GM21367 (cell line): ENCODE measurements around the gene PLEKHA6.

ENCODE experiments used
- ATAC-seq: cut with Tn5 transposase; IDR thresholded peaks from one replicate; pipeline ENCODE4 v1.9.1; 2021; ENCODE audit not compliant: unreplicated experiment

PLEKHA6 gene, protein sequence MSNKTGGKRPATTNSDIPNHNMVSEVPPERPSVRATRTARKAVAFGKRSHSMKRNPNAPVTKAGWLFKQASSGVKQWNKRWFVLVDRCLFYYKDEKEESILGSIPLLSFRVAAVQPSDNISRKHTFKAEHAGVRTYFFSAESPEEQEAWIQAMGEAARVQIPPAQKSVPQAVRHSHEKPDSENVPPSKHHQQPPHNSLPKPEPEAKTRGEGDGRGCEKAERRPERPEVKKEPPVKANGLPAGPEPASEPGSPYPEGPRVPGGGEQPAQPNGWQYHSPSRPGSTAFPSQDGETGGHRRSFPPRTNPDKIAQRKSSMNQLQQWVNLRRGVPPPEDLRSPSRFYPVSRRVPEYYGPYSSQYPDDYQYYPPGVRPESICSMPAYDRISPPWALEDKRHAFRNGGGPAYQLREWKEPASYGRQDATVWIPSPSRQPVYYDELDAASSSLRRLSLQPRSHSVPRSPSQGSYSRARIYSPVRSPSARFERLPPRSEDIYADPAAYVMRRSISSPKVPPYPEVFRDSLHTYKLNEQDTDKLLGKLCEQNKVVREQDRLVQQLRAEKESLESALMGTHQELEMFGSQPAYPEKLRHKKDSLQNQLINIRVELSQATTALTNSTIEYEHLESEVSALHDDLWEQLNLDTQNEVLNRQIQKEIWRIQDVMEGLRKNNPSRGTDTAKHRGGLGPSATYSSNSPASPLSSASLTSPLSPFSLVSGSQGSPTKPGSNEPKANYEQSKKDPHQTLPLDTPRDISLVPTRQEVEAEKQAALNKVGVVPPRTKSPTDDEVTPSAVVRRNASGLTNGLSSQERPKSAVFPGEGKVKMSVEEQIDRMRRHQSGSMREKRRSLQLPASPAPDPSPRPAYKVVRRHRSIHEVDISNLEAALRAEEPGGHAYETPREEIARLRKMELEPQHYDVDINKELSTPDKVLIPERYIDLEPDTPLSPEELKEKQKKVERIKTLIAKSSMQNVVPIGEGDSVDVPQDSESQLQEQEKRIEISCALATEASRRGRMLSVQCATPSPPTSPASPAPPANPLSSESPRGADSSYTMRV

DNA sequence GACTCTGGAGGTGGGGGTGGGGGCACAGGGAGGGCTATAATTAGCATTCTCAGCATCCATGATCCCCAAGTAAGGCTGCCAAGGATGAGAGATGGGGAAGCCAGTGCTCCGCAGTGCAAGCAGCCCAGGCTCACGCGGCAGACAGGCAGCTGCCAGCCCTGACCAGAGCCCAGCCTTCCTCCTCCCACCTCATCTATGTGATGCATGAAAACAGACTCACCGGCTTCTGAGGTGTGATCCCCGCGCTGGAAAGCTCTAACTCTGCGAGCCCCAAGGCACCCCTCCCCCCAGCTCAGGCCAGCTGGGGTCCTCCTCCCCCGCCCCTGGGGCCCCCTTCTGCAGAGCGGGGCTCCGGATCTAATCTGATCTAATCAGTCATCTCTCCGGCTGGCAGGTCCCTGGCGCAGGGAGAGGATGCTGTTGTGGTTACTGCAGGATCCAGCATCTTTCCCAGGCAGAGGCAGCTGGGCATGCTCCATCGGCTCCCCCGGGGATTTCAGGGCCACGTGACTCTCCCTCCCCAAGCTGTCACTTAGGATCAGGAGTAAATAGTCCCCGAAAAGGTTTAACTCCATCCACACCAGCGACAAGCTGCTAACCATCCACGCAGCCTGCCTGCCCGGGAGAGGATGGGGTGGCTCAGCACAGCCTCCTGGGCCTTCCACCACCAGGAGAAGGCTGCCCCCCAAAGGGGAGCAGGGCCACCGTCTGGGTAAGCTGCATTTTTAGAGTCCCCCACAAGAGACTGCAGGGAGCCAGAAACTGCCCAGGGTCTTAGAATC, at the start of gene PLEKHA6:
TSS of gene PLEKHA6 (minus strand) at position 456 of the 782 bp plus-strand sequence. CDS start 86,202 bp downstream, outside the sequence.
- no peak for ATAC-seq

DNA sequence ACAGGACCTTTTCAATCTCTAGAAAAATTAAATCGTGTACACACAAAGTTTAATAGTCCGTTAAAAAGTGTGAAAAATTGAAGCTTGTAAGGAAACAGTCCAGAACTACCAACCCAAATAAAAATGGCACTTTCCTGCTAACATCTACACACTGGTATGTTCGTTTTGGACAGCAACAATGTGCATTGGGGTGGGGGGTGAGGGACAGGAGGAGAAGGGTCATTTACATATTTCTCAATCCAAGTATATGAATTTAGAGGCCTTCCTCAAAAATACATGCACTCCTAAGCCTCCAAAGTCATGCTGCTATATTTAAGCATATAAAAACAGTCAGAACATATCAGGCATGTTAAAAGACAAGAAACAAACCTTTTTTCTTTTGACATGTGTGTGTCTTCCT, 49.4 kb upstream of the PLEKHA6 start:
- no peak for ATAC-seq

DNA sequence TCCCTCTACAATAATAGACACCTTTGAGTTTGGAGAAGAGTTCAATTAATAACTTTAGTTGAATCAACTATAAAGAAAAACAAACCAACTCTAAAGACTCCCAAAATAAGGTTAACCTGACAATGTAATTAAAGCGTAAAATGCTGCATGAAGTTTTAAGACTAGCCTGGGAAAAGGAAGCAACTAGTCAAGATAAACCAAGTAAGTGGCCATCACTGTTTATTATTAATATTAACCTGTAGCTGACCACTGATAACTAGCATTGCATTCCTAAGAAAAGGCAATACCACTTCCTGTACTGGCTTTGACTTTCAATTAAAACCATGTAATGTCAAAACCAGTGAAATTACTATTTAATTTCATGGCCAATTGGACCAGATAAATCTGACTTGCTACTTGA, 48.9 kb upstream of the PLEKHA6 start:
- ATAC-seq = no peak

DNA sequence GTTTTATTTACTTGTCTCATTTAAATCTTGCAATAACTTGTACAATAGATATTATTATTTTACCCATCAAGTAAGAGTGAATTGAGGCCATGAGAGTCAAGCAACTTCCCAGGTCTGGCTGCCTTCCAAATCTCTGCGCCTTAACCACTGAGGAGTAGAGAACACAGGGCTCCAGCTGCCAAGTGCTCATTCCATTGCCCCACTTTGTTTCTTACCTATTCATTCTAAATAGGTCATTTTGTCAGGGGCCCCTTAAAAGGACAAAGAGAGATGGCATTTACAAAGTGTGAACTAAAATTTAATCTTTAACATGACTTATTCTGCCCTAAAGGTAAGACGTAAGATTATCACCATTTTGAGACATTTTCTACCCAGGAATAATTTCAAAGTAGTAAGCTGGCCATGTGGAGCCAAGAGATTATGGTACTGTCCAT, 48.4 kb upstream of the PLEKHA6 start:
- ATAC-seq = no peak

DNA sequence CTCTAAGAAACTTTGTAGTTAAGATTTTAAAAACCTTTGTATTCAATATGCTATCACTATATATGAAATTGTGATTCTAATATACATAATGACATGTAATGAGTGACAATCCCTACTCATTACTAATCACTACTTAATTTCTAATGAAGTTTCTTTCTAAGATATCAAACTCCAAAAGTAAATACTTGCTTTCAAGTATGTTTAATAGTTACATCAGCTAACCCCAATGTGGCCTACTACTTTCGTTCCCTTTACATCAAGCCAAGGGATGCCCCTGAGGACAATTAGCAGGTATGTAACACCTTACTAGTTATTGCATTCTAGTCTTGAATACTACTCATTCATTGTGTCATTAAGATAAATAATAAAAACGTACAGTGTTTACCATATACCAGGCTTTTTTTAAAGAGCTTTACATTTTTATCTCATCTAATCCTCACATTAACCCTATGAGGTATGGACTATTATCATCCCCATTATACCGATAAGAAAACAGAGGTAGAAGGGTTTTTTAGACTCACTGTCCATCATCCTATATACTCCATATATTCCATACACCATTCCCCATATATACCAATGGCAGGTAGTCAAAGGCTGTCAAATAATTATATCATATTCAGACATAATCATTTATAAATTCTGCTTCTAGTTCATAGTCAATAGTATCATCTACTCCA, 47.7 kb upstream of the PLEKHA6 start:
- no peak for ATAC-seq

DNA sequence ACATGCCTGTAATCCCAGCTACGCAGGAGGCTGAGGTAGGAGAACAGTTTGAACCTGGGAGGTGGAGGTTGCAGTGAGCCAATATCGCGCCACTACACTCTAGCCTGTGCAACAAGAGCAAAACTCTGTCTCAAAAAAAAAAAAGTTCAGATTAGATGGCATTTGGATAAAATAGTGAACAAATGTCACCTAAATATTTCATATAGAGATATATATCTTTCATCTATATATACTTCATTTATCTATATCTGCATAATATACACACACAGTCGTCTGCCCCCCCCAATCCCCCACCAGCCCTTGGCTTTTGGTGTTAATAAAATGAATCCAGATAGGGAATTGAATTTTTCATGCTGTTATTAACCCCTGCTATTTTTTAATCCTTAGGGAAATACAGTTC, 46.9 kb upstream of the PLEKHA6 start:
- ATAC-seq = no peak

DNA sequence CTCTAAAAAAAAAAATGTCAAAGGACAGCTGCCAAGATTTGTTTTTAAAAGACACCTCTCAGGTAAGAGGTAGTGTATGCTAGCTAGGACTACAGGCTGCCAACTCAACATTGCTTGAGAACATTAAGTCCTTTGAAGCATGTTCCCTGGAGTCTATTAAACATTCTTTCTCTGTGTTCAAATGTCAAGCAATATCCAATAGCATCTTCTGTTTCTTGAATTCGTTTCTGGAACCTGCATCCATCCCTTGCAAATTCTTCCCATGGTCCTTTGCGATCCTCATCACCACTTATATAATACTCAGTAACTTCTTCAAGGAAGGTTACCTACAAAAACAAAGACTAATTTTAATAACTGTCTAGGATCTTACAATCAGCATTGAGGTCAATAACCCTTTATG, 46.3 kb upstream of the PLEKHA6 start:
- ATAC-seq = no peak

DNA sequence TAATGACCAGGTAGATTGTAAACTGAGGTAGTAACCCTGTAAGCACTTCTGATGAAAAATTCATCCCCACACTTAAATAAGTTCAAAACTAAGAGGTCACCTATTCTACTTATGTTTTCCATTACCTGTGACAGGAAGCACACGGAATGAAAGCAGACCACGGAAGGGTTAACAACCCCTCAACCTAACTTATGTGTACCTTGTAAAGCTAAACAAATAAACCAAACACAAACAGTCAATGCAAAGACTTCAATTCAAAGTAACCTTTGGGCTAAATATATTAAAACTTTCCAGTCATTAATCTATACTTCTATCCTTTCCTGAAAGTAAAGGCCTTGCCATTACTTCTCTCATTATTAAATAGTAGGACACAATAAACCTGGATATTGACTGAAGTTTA, 44.9 kb upstream of the PLEKHA6 start:
- no peak for ATAC-seq

DNA sequence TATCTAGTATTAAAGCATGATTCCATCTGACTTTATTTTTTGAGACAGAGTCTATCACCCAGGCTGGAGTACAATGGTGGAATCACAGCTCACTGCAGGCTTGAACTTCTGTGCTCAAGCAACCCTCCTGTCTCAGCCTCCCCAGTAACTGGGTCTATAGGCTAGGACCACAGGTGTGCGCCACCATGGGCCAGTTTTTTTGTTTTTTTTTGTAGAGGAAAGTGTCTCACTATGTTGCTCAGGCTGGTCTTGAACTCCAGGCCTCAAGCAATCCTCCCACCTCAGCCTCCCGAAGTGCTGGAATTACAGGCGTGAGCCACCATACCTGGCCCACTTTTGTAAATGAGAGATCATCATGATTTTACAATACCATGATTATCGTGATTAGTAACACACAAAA, 42.7 kb upstream of the PLEKHA6 start:
- no peak for ATAC-seq

DNA sequence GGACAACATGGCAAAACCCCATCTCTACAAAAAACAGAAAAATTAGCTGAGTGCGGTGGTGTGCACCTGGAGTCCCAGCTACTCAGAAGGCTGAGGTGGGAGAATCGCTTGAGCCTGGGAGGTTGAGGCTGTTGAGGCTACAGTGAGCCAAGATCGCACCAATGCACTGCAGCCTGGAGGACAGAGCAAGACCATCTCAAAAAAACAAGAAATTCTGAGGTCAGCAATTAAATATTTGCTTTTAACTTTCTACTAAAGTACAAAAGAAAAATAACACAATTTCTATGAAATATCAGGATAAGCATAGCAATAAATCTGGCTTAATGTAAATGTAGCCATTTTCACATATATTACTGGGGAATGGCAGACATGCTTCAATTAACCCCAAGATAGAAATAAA, 42.0 kb upstream of the PLEKHA6 start:
- ATAC-seq = no peak

DNA sequence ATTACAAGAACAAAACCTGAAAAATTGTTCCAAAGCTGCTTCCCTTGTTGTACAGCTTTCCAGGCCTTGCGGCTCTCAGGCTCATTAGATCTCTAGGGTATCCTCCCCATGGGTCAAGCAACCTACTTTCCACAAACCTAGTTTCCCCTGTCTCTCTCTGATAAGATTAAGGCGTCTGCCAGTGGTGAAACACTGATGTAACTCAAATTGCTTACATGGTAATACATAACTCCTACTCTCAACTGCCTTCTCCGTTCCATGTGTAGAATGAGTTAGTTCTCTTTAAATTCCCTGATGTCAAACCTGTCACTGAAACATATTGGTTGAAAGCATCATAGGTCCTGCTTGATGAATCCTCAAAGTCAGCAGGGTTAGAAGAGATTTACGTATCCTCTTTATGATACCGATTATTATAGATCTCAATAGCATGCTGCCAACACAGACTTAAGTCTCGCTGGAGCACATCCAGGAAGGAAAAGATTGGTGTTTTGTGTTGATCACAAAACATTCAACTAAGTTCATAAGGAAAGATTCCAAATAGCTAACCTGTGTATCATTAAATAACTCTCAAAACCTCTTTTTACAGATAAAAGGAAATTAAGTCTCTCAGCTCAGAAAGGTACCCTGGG, 41.3 kb upstream of the PLEKHA6 start:
- ATAC-seq = no peak

DNA sequence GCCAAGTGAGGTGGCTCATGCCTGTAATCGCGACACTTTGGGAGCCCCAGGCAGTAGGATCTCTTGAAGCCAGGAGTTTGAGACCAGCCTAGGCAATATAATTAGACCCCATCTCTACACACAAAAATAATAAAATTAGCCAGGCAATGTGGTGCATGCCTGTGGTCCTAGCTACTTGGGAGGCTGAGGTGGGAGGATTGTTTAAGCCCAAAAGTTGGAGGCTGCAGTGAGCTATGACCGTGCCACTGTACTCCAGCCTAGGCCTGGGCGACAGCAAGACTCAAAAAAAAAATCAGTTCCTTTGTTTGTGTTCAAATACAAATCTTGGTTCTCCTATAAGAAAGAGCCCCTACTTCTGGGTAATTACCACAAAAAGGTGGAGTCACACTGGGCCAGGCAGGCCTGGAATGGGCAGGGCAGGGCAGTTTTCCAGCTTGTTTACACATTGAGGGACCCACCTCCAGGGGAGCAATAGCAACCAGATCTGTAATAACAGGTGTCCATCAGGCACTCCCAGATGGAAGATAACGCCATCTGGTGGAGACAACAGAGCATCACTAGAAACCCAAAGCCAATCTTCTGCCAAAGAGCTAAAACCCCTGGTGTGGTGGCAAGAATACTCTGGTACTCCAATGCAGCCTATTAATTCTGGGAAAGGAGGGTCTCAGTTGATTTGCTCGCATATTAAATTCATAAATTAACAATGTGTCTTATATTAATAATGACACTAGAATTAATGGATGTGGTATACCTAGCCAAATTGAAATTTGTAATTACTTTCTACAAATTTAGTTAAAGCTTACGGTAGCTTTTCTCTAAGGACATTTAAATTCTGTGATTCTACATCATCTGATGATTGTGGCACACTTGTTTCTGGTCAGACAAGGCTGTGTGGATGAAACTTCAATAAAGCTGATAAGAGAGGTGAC, 38.7 kb upstream of the PLEKHA6 start:
- no peak for ATAC-seq

DNA sequence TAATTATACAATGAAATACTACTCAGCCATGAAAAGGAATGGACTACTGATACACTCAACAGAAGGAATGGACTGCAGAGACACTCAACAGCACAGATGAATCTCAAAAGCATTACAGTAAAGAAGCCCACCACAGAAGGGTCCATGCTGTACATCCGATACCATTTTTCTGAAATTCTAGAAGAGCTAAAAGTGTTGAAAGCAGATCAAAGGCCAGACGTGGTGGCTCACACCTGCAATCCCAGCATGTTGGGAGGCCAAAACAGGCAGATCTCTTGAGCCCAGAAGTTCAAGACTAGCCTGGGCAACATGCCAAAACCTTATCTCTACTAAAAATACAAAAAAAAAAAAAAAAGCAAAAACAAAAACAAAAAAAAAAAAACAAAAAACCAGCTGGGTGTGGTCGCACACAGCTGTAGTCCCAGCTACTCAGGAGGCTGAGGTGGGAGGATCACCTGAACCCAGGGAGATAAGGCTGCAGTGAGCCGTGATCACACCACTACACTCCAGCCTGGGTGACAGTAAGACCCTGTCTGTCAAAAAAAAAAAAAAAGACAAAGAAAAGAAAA, 36.4 kb upstream of the PLEKHA6 start:
- ATAC-seq = no peak

DNA sequence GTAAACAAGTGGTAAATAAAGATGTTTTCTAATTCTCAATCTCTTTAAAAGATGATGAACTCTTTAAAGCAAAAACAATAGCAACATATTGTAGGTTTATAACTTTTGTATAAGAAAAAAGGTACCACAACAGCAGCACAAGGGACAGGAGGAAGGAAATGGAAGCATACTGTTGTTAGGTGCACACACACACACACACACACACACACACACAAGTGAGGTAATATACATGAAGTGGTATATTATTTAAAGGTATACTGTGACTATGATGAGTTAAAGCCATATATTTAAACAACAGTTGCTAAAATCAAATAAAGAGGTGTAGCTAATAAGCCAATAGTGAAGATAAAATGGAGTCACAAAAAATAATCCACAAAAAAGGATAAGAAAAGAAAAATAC, 31.9 kb upstream of the PLEKHA6 start:
- ATAC-seq = no peak

DNA sequence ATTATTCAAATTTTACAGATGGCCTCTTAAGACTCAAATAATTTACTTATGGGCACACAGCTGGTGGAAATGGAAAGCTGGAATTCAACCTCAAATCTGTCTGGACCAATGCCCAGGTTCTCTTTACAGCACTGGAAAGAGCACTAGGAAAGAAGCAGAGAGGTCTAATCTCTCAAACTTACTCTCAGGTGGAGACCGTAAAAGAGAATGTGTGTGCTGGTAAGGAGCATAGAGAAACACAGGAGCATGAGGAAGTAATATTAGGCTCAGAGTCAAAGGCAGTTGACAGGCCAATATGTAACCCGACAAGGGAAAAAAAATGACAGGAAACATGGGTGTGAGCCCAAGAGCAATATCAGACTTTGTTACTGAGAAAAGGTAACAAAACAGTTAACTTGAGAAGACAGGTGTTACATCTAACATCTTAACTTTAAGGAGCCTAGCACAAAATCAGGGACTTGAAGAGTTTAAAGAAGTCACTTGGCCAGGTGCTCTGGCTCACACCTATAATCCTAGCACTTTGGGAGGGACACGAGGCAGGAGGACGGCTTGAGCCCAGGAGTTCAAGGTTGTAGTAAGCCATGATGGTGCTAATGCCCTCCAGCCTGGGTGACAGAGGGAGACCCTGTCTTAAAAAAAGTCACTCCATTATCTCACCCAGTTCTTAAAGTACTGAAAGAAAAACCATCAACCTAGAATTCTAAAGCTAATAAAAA, 31.2 kb upstream of the PLEKHA6 start:
- ATAC-seq = no peak

DNA sequence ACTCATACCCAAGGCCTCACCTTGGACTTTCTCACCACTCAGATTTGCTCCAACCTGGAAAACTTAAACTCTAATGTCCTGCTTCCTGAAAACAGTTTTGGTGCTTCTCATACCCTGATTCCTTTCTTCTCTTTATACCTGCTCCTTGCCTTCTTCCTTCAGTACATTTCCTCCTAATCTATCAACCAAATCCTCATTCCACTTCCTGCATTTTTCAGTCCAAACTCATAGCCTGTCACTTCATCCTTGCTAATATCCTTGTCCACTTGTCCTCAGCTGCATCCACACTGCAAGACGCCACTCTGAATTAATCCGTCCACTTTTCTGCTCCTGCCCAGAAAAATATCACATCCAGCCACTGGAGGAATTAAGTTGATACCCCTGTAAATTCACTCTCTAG, 26.0 kb upstream of the PLEKHA6 start:
- ATAC-seq = no peak

DNA sequence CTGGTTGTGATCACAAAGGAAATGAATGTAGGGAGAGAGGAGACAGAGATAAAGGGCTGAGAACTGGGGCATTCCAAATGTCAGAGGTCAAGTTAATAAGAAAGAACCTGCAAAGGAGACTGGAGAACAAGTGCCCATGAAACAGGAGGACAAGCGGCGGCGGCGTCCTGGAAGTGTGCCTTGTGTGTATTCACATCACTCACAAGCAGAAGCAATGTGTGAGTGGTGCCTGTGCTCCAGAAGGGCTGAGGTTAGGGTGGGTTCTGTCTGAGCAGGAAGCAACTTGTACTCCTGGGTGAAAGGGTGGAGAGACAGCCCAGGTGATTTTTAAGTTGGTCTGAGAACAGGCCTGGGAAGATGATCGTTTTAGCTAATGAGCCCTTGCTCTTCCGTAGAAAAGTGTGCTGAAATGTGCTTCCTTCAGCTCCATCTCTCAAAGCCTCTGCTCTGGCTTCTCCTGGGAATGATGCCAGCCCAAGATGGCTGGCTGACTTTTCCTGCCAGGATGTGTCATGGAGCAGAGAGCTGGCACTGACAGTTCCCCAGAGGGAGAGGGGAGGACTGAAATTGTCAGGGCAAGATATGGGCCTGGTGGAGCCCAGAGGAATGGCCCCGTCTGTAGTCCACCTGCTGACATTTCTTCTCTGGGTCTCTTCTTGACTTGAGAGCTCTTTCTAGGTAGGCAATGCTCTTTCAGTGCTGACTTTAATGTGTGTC, 25.1 kb upstream of the PLEKHA6 start:
- no peak for ATAC-seq
